HepG2 (cell line): ENCODE measurements around the gene MTIF2. TPM values are rescaled to one million over a fixed set of nuclear protein-coding genes. Genes with fewer than 3 reads are reported as not detected.

ENCODE experiments used
- ATAC-seq: fragments of 200-7000 bp; cut with Tn5 transposase; 3 replicates; pipeline ENCODE4 v1.9.1; 2020; ENCODE audit warnings: mild to moderate bottlenecking, moderate library complexity
- BruUV-seq: library from RNA; stranded (reverse); fragments of 400-500 nt; replicated peaks from 2 replicates; lab custom pipeline; 2021; lab: Mats Ljungman, UMichigan
- CTCF ChIA-PET: fragments of 300-600 bp; formaldehyde crosslinking; extraction: SDS; loops from one replicate; lab custom pipeline; 2021; ENCODE audit warnings: low total read pairs, inconsistent platforms, low intra/inter-chr PET ratio; lab: Yijun Ruan, JAX
- POLR2A ChIA-PET: fragments of 350-600 bp; sonication (Branson Sonifier 250); formaldehyde crosslinking; loops from one replicate; lab custom pipeline; 2020; ENCODE audit warnings: antibody characterized with exemption, inconsistent platforms; lab: Yijun Ruan, JAX
- DNase-seq: peaks from one replicate; pipeline ENCODE4 v3.0.0-alpha.2; 2015; ENCODE audit warnings: low spot score
- FAIRE-seq: peaks from 3 replicates; lab custom pipeline; 2011; peaks lifted over from hg19 to GRCh38; lab: Jason Lieb, UNC
- H2AFZ ChIP-seq: one replicate; pipeline ENCODE4 v1.6.1; 2011; ENCODE audit warnings: low read length, inconsistent platforms
- H3K27ac ChIP-seq: fragments of 300-600 bp; 3 replicates; pipeline ENCODE4 v1.8.0; 2011; ENCODE audit warnings: mixed run types, mild to moderate bottlenecking, mixed read lengths, low read length, inconsistent platforms; ENCODE audit not compliant: insufficient read depth; ENCODE audit errors: extremely low read length
- H3K27me3 ChIP-seq, 2 experiments: fragments of 200-600 bp in 1 of 2; 2 replicates in 1 of 2; 3 replicates in 1 of 2; pipeline versions ENCODE4 v1.6.0 to v1.8.0; 2011; ENCODE audit warnings: low read length in 2 of 2, mild to moderate bottlenecking in 2 of 2, moderate library complexity in 2 of 2, inconsistent platforms in 1 of 2; ENCODE audit not compliant: insufficient read depth in 2 of 2, control insufficient read depth in 1 of 2
- H3K36me3 ChIP-seq, 2 experiments: fragments of 200-600 bp in 1 of 2; replicated peaks in 1 of 2; 2 replicates in 1 of 2; 3 replicates in 1 of 2; pipeline versions ENCODE4 v1.5.1 to v1.8.0; 2011; ENCODE audit warnings: low read length in 2 of 2, inconsistent platforms in 1 of 2; ENCODE audit not compliant: insufficient read depth in 2 of 2, control insufficient read depth in 1 of 2
- H3K4me1 ChIP-seq: 2 replicates; pipeline ENCODE4 v1.5.1; 2012; ENCODE audit warnings: low read length, inconsistent platforms; ENCODE audit not compliant: insufficient read depth
- H3K4me2 ChIP-seq: 2 replicates; pipeline ENCODE4 v1.6.0; 2011; ENCODE audit warnings: low read depth, low read length, inconsistent platforms
- H3K4me3 ChIP-seq, 3 experiments: fragments of 200-600 bp in 1 of 3; sonication (generic), shearing (Covaris generic) in 1 of 3; replicated peaks in 1 of 3; 2 replicates each; pipeline ENCODE4 v1.5.1; 2011 to 2016; ENCODE audit warnings: low read length in 3 of 3, inconsistent platforms in 2 of 3, low read depth in 2 of 3, mild to moderate bottlenecking in 2 of 3, control low read depth in 1 of 3, mixed read lengths in 1 of 3; ENCODE audit not compliant: insufficient read depth in 1 of 3
- H3K79me2 ChIP-seq: one replicate; pipeline ENCODE4 v1.6.1; 2011; ENCODE audit warnings: low read length, inconsistent platforms; ENCODE audit not compliant: insufficient read depth
- H3K9ac ChIP-seq: 2 replicates; pipeline ENCODE4 v1.6.0; 2011; ENCODE audit warnings: mild to moderate bottlenecking, low read depth, low read length, inconsistent platforms; ENCODE audit not compliant: insufficient read depth
- H3K9me3 ChIP-seq: 2 replicates; pipeline ENCODE4 v1.5.1; 2012; ENCODE audit warnings: mild to moderate bottlenecking, low read length
- H4K20me1 ChIP-seq: 2 replicates; pipeline ENCODE4 v1.6.0; 2011; ENCODE audit warnings: inconsistent platforms, mild to moderate bottlenecking, low read length, moderate library complexity; ENCODE audit not compliant: insufficient read depth
- AHR ChIP-seq: IDR thresholded peaks from 2 replicates; pipeline ENCODE4 v1.6.1; 2018; ENCODE audit warnings: missing genetic modification reagents, missing compliant biosample characterization
- GABPA ChIP-seq, 2 experiments: IDR thresholded peaks; 2 replicates each; pipeline ENCODE4 v1.6.1; 2011 to 2016; ENCODE audit warnings: low read depth in 2 of 2, low read length in 1 of 2, missing biosample characterization in 1 of 2, missing genetic modification characterization in 1 of 2
- SMAD1 ChIP-seq: sonication (generic); formaldehyde crosslinking; IDR thresholded peaks from 2 replicates; pipeline ENCODE4 v1.4.0; 2020; ENCODE audit warnings: missing genetic modification reagents, low read depth, mild to moderate bottlenecking, borderline replicate concordance
- STAG1 ChIP-seq: sonication (generic); formaldehyde crosslinking; IDR thresholded peaks from 2 replicates; pipeline ENCODE4 v1.4.0; 2020; ENCODE audit warnings: missing genetic modification reagents
- TCF12 ChIP-seq, 2 experiments: fragments of 450-650 bp in 1 of 2; sonication (generic) in 1 of 2; formaldehyde crosslinking in 1 of 2; IDR thresholded peaks; 2 replicates each; pipeline versions ENCODE4 v1.6.1 to v1.8.0; 2017 to 2022; ENCODE audit warnings: antibody characterized with exemption in 1 of 2, mild to moderate bottlenecking in 1 of 2, missing genetic modification reagents in 1 of 2, moderate library complexity in 1 of 2
- ZBTB21 ChIP-seq: sonication (generic); formaldehyde crosslinking; IDR thresholded peaks from 2 replicates; pipeline ENCODE4 v1.4.0; 2020; ENCODE audit warnings: missing genetic modification reagents
- ZFP1 ChIP-seq: IDR thresholded peaks from 2 replicates; pipeline ENCODE4 v1.6.1; 2016
- ZNF136 ChIP-seq: sonication (generic); formaldehyde crosslinking; IDR thresholded peaks from 2 replicates; pipeline ENCODE4 v1.8.1; 2022; ENCODE audit warnings: low read depth, mild to moderate bottlenecking, moderate library complexity, missing genetic modification reagents
- ZNF205 ChIP-seq: IDR thresholded peaks from 2 replicates; pipeline ENCODE4 v1.6.1; 2018; ENCODE audit warnings: missing biosample characterization, missing genetic modification reagents
- ZNF670 ChIP-seq: sonication (generic); formaldehyde crosslinking; IDR thresholded peaks from 2 replicates; pipeline ENCODE4 v1.8.0; 2022; ENCODE audit warnings: mild to moderate bottlenecking, missing genetic modification reagents, borderline replicate concordance
- WGBS: methylation state at CpG from one replicate; pipeline ENCODE4 v1.1.6; 2017; ENCODE audit warnings: low lambda C conversion rate; 5-methylcytosine and 5-hydroxymethylcytosine counted together
- in situ Hi-C: cut with HindIII; loops from 2 replicates; pipeline ENCODE4 v1.10.0; 2017; ENCODE audit warnings: low pct_unique_long_range_greater_than_20kb; ENCODE audit not compliant: extremely low pct_ligation_motif_present
- intact Hi-C: fragments of 100-400 bp; cut with micrococcal nuclease; formaldehyde crosslinking; loops from one replicate; pipeline ENCODE4 v1.10.0; 2022; ENCODE audit not compliant: unreplicated experiment
- polyA plus RNA-seq, 8 experiments: library from polyadenylated mRNA; depleted of rRNA in 3 of 8; stranded (reverse) in 7 of 8; unstranded in 1 of 8; fragments of >200 nt; fragmentation: Illumina TruSeq in 4 of 8; extraction: Trizol in 4 of 8; gene quantifications; 2 replicates each; pipeline versions ENCODE4 v1.2.1 to v1.2.3, GENCODE V29; 2011 to 2016; ENCODE audit warnings: low read depth in 4 of 8, missing spikeins in 1 of 8, mixed read lengths in 1 of 8; ENCODE audit not compliant: insufficient read depth in 1 of 8
- total RNA-seq, 5 experiments: library from RNA; depleted of rRNA; stranded (reverse); fragments of >200 nt; fragmentation: Illumina TruSeq; extraction: Trizol; gene quantifications; 2 replicates each; pipeline ENCODE4 v1.2.3, GENCODE V29; 2016; ENCODE audit warnings: low read depth in 1 of 5
- TF ChIP-seq, protein P1 (sequence below): sonication (generic); formaldehyde crosslinking; IDR thresholded peaks from 2 replicates; pipeline ENCODE4 v1.5.0; 2020; ENCODE audit warnings: missing genetic modification reagents, mild to moderate bottlenecking, borderline replicate concordance
- TF ChIP-seq, protein P2 (sequence below), 2 experiments: sonication (generic) in 1 of 2; formaldehyde crosslinking in 1 of 2; IDR thresholded peaks; 2 replicates each; pipeline versions ENCODE4 v1.6.1 to v1.9.0; 2014 to 2022; ENCODE audit warnings: antibody characterized with exemption in 1 of 2, borderline replicate concordance in 1 of 2, inconsistent platforms in 1 of 2, low read depth in 1 of 2, missing genetic modification reagents in 1 of 2
- TF ChIP-seq, protein P3 (sequence below): sonication (generic); formaldehyde crosslinking; IDR thresholded peaks from 2 replicates; pipeline ENCODE4 v1.8.0; 2022; ENCODE audit warnings: mild to moderate bottlenecking, missing genetic modification reagents, moderate library complexity
- TF ChIP-seq, protein P4 (sequence below): sonication (generic); formaldehyde crosslinking; IDR thresholded peaks from 2 replicates; pipeline ENCODE4 v1.5.0; 2020; ENCODE audit warnings: mild to moderate bottlenecking, missing genetic modification reagents

The MTIF2 gene
- total and polyA plus RNA-seq, 2 of the 13 experiments (the other 11 are each of a cell fraction or from before 2014, with no cell fraction given) = 32.1 to 92.1 TPM

- Histone ChIP-seq H3K4me2 (no peak overlapping the region), H3K9ac (no peak overlapping the region), H3K36me3 (peaks cover 0 to 3% of the 10 kb centered on the region in 2 experiments; a peak in 1 of 5 replicates), H3K27ac (no peak overlapping the region), H4K20me1 (no peaks in the 10 kb centered on the region), H3K9me3 (peaks cover 10% of the 10 kb centered on the region; the same call in 1 of the 2 replicates), H3K4me1 (no peaks in the 10 kb centered on the region), H3K4me3 (no peak overlapping the region), H3K79me2 (no peaks in the 10 kb centered on the region), H2AFZ (no peak overlapping the region), H3K27me3 (no peaks in the 10 kb centered on the region)
- ChIA-PET CTCF (no interaction called here), POLR2A (no interaction called here)
- no peak for ATAC-seq
- in situ Hi-C loops (no loop called here), intact Hi-C loops (no loop called here)
- 96% methylated on average over 2 of the region's 2 CpGs for WGBS
- no TSS peak for BruUV-seq
- FAIRE-seq = no peak
- no peak for DNase-seq
- TF ChIP-seq, protein P1, sequence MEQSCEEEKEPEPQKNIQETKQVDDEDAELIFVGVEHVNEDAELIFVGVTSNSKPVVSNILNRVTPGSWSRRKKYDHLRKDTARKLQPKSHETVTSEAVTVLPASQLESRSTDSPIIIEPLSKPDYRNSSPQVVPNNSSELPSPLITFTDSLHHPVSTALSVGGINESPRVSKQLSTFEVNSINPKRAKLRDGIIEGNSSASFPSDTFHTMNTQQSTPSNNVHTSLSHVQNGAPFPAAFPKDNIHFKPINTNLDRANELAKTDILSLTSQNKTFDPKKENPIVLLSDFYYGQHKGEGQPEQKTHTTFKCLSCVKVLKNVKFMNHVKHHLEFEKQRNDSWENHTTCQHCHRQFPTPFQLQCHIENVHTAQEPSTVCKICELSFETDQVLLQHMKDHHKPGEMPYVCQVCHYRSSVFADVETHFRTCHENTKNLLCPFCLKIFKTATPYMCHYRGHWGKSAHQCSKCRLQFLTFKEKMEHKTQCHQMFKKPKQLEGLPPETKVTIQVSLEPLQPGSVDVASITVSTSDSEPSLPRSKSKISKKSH (CRISPR knock-in tag) = no peak
- TF ChIP-seq GABPA (IDR thresholded peaks at IDR 0.05; ENCODE audit: low read depth, low read length) = no peak
- TF ChIP-seq GABPA (CRISPR knock-in tag; IDR thresholded peaks at IDR 0.05; ENCODE audit: low read depth) = no peak
- TF ChIP-seq STAG1 = no peak
- no peak for TF ChIP-seq ZBTB21 (CRISPR knock-in tag)
- no peak for TF ChIP-seq ZNF670
- TF ChIP-seq ZNF205 (CRISPR knock-in tag) = no peak
- TF ChIP-seq TCF12 (IDR thresholded peaks at IDR 0.05) = no peak
- TF ChIP-seq TCF12 (CRISPR knock-in tag; IDR thresholded peaks at IDR 0.05) = no peak
- TF ChIP-seq SMAD1 (CRISPR knock-in tag) = no peak
- TF ChIP-seq ZNF136 (CRISPR knock-in tag) = no peak
- TF ChIP-seq ZFP1 (CRISPR knock-in tag) = no peak
- TF ChIP-seq, protein P2, sequence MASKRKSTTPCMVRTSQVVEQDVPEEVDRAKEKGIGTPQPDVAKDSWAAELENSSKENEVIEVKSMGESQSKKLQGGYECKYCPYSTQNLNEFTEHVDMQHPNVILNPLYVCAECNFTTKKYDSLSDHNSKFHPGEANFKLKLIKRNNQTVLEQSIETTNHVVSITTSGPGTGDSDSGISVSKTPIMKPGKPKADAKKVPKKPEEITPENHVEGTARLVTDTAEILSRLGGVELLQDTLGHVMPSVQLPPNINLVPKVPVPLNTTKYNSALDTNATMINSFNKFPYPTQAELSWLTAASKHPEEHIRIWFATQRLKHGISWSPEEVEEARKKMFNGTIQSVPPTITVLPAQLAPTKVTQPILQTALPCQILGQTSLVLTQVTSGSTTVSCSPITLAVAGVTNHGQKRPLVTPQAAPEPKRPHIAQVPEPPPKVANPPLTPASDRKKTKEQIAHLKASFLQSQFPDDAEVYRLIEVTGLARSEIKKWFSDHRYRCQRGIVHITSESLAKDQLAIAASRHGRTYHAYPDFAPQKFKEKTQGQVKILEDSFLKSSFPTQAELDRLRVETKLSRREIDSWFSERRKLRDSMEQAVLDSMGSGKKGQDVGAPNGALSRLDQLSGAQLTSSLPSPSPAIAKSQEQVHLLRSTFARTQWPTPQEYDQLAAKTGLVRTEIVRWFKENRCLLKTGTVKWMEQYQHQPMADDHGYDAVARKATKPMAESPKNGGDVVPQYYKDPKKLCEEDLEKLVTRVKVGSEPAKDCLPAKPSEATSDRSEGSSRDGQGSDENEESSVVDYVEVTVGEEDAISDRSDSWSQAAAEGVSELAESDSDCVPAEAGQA (IDR thresholded peaks at IDR 0.05; ENCODE audit: low read depth) = no peak
- TF ChIP-seq, protein P2 (CRISPR knock-in tag; IDR thresholded peaks at IDR 0.05; ENCODE audit: borderline replicate concordance) = no peak
- TF ChIP-seq, protein P3, sequence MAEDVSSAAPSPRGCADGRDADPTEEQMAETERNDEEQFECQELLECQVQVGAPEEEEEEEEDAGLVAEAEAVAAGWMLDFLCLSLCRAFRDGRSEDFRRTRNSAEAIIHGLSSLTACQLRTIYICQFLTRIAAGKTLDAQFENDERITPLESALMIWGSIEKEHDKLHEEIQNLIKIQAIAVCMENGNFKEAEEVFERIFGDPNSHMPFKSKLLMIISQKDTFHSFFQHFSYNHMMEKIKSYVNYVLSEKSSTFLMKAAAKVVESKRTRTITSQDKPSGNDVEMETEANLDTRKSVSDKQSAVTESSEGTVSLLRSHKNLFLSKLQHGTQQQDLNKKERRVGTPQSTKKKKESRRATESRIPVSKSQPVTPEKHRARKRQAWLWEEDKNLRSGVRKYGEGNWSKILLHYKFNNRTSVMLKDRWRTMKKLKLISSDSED = no peak
- TF ChIP-seq AHR (CRISPR knock-in tag) = no peak
- TF ChIP-seq, protein P4, sequence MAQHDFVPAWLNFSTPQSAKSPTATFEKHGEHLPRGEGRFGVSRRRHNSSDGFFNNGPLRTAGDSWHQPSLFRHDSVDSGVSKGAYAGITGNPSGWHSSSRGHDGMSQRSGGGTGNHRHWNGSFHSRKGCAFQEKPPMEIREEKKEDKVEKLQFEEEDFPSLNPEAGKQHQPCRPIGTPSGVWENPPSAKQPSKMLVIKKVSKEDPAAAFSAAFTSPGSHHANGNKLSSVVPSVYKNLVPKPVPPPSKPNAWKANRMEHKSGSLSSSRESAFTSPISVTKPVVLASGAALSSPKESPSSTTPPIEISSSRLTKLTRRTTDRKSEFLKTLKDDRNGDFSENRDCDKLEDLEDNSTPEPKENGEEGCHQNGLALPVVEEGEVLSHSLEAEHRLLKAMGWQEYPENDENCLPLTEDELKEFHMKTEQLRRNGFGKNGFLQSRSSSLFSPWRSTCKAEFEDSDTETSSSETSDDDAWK = no peak
Measured at GRCh38 chr2:55204950-55205349, 64.1 kb downstream of the MTIF2 start.
